OCI-LY3 (cell line): ENCODE data around the gene SH3PXD2B.

Experiments used
- H2AFZ ChIP-seq: fragments of 200-600, 300-600 bp; shearing (Covaris generic); 2 replicates; pipeline ENCODE4 v1.6.0; 2014; ENCODE audit warnings: antibody characterized with exemption, low read depth, low read length
- H3K27ac ChIP-seq: fragments of 200-600, 300-600 bp; sonication (generic); 2 replicates; pipeline ENCODE4 v1.5.1; 2014; ENCODE audit warnings: mild to moderate bottlenecking, low read length, moderate library complexity, mixed read lengths
- H3K27me3 ChIP-seq: fragments of 200-600, 300-600 bp; sonication (generic); 2 replicates; pipeline ENCODE4 v1.6.1; 2014; ENCODE audit warnings: low read depth, low read length, mixed read lengths
- H3K36me3 ChIP-seq: fragments of 200-600, 300-600 bp; sonication (generic); replicated peaks from 2 replicates; pipeline ENCODE3; 2014; ENCODE audit warnings: low read depth, low read length, mixed read lengths
- H3K4me1 ChIP-seq: fragments of 300-600, 200-600 bp; sonication (generic); 2 replicates; pipeline ENCODE4 v1.6.1; 2014; ENCODE audit warnings: low read length, mixed read lengths
- H3K4me2 ChIP-seq: fragments of 200-600, 300-600 bp; sonication (generic); 2 replicates; pipeline ENCODE4 v1.6.1; 2014; ENCODE audit warnings: low read length, mixed read lengths
- H3K4me3 ChIP-seq: fragments of 300-600, 200-600 bp; sonication (generic); 2 replicates; pipeline ENCODE4 v1.5.1; 2014; ENCODE audit warnings: antibody characterized with exemption, mild to moderate bottlenecking, low read length, moderate library complexity
- H3K79me2 ChIP-seq: fragments of 300-600, 200-600 bp; shearing (Covaris generic); 2 replicates; pipeline ENCODE4 v1.6.1; 2014; ENCODE audit warnings: mild to moderate bottlenecking, low read length, mixed read lengths
- H3K9ac ChIP-seq: fragments of 300-600, 200-600 bp; shearing (Covaris generic); 2 replicates; pipeline ENCODE4 v1.6.0; 2014; ENCODE audit warnings: mild to moderate bottlenecking, low read length, moderate library complexity
- H3K9me3 ChIP-seq: fragments of 200-600, 300-600 bp; shearing (Covaris generic); 2 replicates; pipeline ENCODE4 v1.6.1; 2014; ENCODE audit warnings: low read length, mixed read lengths; ENCODE audit not compliant: insufficient read depth
- H4K20me1 ChIP-seq: fragments of 200-600, 300-600 bp; sonication (generic); 2 replicates; pipeline ENCODE4 v1.6.1; 2016; ENCODE audit warnings: low read length, mixed read lengths; ENCODE audit not compliant: insufficient read depth
- EZH2phosphoT487 ChIP-seq: fragments of 200-600 bp; shearing (Covaris generic); IDR thresholded peaks from 2 replicates; pipeline ENCODE4 v1.6.1; 2018; ENCODE audit warnings: antibody characterized with exemption, mixed run types, low read depth
- TF ChIP-seq, protein P1 (sequence below): fragments of 200-600, 300-600 bp; sonication (generic); IDR thresholded peaks from 2 replicates; pipeline ENCODE4 v1.5.1; 2014; ENCODE audit warnings: antibody characterized with exemption, low read length, low read depth

The SH3PXD2B gene

DNA sequence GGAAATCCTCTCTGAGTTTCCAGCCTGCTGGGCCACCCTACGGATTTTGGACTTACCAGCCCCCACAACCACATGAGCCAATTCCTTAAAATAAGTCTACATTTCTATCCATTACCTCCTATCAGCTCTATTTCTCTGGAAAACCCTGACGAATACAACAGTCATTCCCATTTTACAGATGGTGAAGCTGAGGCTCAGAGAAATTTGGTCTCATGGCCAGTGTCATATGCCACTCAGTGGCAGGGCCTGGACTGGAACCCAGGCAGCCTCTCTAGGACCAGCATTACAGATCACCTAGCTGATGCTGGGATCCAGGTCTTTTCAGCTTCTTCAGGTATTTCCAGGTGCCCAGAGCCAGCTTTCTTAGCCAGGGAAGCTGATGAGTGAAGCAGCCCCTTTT lies 45.0 kb upstream of the SH3PXD2B start:
- Histone ChIP-seq H2AFZ (no peak overlapping the region), H3K4me3 (no peak overlapping the region), H4K20me1 (no peaks in the 10 kb centered on the region), H3K4me1 (no peaks in the 10 kb centered on the region), H3K79me2 (no peaks in the 10 kb centered on the region), H3K27ac (no peak overlapping the region), H3K9ac (no peak overlapping the region), H3K27me3 (peaks cover 33% of the 10 kb centered on the region), H3K36me3 (no peaks in the 10 kb centered on the region), H3K9me3 (no peaks in the 10 kb centered on the region), H3K4me2 (no peak overlapping the region)
- TF ChIP-seq, protein P1, sequence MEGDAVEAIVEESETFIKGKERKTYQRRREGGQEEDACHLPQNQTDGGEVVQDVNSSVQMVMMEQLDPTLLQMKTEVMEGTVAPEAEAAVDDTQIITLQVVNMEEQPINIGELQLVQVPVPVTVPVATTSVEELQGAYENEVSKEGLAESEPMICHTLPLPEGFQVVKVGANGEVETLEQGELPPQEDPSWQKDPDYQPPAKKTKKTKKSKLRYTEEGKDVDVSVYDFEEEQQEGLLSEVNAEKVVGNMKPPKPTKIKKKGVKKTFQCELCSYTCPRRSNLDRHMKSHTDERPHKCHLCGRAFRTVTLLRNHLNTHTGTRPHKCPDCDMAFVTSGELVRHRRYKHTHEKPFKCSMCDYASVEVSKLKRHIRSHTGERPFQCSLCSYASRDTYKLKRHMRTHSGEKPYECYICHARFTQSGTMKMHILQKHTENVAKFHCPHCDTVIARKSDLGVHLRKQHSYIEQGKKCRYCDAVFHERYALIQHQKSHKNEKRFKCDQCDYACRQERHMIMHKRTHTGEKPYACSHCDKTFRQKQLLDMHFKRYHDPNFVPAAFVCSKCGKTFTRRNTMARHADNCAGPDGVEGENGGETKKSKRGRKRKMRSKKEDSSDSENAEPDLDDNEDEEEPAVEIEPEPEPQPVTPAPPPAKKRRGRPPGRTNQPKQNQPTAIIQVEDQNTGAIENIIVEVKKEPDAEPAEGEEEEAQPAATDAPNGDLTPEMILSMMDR = no peak
- no peak for TF ChIP-seq EZH2phosphoT487

DNA sequence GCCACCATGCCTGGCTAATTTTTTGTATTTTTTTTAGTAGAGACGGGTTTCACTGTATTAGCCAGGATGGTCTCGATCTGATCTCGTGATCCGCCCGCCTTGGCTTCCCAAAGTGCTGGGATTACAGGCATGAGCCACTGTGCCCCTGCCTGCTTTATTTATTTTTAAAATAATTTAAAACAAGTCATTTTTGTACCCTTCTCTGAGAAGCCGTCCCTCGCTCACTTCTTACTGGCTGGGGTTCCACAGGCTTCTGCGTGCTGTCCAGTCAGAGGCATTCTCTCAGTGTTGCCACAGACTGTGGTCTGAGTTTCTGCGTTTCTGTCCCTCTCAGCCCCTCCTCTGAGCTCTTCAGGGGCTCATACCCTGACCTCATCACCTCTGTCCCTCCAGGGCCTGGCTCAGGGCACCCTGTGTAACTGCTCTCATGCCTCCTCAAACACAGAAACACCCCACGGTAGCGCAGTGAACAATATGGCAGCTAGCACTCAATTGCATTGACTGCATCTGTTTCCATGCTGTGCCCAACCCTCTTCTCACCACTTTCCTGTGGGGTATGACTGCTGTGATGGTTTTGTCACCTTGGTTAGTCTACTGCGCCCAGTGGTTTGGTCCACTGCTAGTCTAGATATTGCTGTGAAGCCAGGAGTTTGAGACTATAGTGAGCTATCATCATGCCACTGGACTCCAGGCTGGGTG lies 44.3 kb upstream of the SH3PXD2B start:
- TF ChIP-seq, protein P1 = no peak
- TF ChIP-seq EZH2phosphoT487 = no peak
- H3K36me3 ChIP-seq = no peaks in the 10 kb centered on the region
- peaks cover 37% of the 10 kb centered on the region for H3K27me3 ChIP-seq
- no peaks in the 10 kb centered on the region for H3K9me3 ChIP-seq
- H4K20me1 ChIP-seq = no peaks in the 10 kb centered on the region
- H3K79me2 ChIP-seq = no peaks in the 10 kb centered on the region
- H3K4me2 ChIP-seq = no peak overlapping the region
- H2AFZ ChIP-seq = no peak overlapping the region
- H3K4me3 ChIP-seq = no peak overlapping the region
- no peaks in the 10 kb centered on the region for H3K4me1 ChIP-seq
- no peak overlapping the region for H3K27ac ChIP-seq
- no peak overlapping the region for H3K9ac ChIP-seq

DNA sequence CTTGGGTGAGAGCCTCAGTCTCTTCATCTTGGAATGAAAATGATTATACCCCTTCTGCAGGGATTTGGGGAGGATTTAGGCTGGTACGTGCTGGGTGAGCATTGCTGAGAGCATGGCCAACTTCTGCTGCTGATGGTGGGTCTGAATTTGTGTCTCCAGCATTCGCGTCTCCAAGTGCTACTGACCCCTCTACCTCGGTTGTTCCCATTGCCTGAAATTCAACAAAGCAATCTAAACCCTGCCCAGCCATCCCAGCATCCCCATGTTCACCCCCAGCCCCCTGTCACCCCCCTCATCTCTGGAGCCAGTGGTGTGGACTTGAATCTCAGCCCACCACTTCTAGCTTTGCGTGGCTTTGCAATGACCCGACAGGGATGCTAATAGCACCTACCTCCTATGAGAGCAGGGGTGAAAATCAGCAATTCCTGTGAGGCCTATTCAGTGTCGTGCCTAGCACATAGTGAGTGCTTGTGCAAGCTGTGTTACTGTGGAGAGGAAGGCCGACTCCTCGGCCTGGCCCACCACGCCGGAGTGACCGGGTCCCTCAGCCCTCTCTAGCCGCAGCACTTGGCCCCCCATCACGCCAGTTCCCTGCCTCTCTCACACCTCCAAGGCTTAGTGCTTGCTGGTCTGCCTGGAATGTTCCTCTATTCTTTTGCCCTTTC lies 43.4 kb upstream of the SH3PXD2B start:
- Histone ChIP-seq H3K9me3 (no peaks in the 10 kb centered on the region), H3K27me3 (peaks cover 38% of the 10 kb centered on the region), H3K79me2 (no peaks in the 10 kb centered on the region), H2AFZ (no peak overlapping the region), H3K4me3 (no peak overlapping the region), H3K36me3 (no peaks in the 10 kb centered on the region), H3K4me1 (no peaks in the 10 kb centered on the region), H4K20me1 (no peaks in the 10 kb centered on the region), H3K9ac (no peak overlapping the region), H3K27ac (no peak overlapping the region), H3K4me2 (no peak overlapping the region)
- TF ChIP-seq EZH2phosphoT487 = no peak
- TF ChIP-seq, protein P1 = no peak

DNA sequence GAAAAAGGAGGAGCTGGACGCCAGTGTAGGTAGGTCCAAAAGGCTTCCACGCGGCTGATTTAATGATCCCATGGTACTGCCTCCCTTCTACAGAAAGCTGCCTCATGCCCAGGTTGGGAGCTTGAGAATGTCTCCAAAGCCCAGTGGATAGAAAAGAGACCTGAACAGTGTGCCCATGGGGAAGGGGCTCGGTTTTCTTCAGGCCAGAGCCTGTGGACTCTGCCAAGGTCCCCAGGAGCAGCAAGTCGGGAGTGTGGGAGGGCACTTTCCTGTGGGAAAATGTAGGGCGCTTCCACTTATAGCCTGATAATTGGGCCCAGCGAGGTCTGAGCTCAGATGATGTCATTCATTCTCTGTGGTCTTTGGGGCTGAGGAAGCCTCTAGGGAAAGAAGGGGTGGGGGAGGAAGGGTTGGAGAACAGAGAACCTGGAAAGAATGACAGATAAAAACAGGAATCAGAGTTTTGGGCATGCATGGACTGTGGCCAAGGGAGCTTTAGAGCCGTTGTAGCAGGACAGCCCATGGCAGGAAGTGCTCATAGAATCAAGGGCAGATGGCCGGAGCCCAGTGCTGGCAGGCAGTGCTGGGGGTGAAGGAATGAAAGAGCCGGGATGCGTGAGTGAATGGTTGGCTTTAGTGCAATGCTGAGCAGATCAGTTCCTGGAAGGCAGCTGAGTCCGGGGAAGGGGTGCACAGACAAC lies 42.5 kb upstream of the SH3PXD2B start:
- Histone ChIP-seq H3K4me1 (no peaks in the 10 kb centered on the region), H3K4me2 (no peak overlapping the region), H2AFZ (no peak overlapping the region), H3K79me2 (no peaks in the 10 kb centered on the region), H4K20me1 (no peaks in the 10 kb centered on the region), H3K36me3 (no peaks in the 10 kb centered on the region), H3K27ac (no peak overlapping the region), H3K27me3 (peaks cover 40% of the 10 kb centered on the region), H3K9ac (no peak overlapping the region), H3K4me3 (no peak overlapping the region), H3K9me3 (no peaks in the 10 kb centered on the region)
- no peak for TF ChIP-seq EZH2phosphoT487
- TF ChIP-seq, protein P1 = no peak
